SW480 (cell line): ENCODE measurements around the gene AUTS2.
"Not testable (repeated sequence)": the region's sequence is repeated elsewhere in the genome, so short reads cannot be mapped to it uniquely, and the experiment has no call there.

Experiments
- DNase-seq: peaks from one replicate; pipeline ENCODE4 v3.0.0-alpha.2; 2016; ENCODE audit warnings: low spot score

AUTS2 gene

GRCh38 chr7:69761290-69761922 is 163.1 kb downstream of the AUTS2 start:
- DNase-seq = no peak

- no peak for DNase-seq
These were observed 164.6 kb downstream of the AUTS2 start for GRCh38 chr7:69762821-69763352.

DNA sequence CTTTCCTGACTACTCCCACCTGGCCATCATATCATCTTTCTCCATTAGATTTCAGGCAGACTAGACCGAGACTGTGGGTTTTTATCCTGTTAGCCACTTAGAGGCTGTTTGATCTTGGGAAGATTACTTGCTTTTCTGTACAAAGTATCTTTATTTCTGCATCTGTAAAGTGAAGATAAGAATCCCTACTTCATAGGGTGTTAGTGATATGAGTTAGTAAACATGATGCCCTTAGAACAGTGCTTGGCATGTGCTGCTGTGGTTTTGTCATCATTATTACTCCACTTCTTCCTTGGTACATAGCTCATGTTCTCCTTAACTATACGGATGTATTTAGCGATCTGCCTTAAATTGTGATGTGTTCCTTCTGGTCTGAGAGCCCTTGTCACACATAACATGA is 165.2 kb downstream of the AUTS2 start:
- DNase-seq = no peak

GRCh38 chr7:69764147-69764546 is 165.9 kb downstream of the AUTS2 start:
- DNase-seq = no peak

- no peak for DNase-seq
These were observed 166.4 kb downstream of the AUTS2 start for GRCh38 chr7:69764681-69765080.

GRCh38 chr7:69765879-69766278 is 167.6 kb downstream of the AUTS2 start:
- no peak for DNase-seq

- DNase-seq = no peak
These were observed 170.8 kb downstream of the AUTS2 start for GRCh38 chr7:69768986-69769595.

- no peak for DNase-seq
These were observed 171.6 kb downstream of the AUTS2 start for GRCh38 chr7:69769826-69770225.

DNA sequence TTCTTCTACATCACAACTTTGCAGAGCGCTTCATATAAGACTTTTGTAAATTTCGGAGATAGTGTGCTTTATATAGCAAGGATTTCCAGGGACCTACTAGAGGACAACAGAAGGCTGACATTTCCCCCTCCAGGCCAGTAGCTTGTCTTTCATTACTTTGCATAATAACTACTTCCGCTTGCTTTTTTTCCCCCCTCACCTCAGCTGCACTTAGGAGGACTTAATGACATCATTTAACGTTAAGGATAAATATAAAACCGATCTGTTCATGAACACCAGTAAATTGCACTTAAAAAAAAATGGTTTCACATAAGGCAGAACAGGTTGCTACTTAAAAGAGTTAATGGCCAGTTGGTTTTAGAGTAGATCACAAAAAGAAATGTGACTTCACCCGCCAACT is 172.3 kb downstream of the AUTS2 start:
- no peak for DNase-seq

- no peak for DNase-seq
These were observed 174.6 kb downstream of the AUTS2 start for GRCh38 chr7:69772718-69773436.

- no peak for DNase-seq
These were observed 175.4 kb downstream of the AUTS2 start for GRCh38 chr7:69773535-69774225.

- DNase-seq = peak; percentile 25
These were observed 177.0 kb downstream of the AUTS2 start for GRCh38 chr7:69775231-69775771.

DNA sequence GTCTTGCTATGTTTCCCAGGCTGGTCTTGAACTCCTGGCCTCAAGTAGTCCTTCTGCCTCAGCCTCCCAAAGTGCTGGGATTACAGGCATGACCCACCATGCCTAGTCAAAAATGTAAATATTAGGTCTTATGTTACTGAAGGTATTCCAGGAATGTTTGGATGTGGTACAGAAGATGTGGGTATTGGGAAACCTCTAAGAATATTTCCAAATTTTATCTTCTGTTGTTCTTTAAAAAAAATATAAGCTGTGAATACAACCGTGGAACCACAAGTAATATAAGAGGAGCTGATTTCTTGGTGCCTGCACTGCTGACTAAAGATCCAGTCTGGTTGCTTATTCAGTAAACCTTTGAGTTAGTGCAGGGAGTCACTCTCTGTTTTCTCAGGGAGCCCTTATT is 178.3 kb downstream of the AUTS2 start:
- no peak for DNase-seq

DNA sequence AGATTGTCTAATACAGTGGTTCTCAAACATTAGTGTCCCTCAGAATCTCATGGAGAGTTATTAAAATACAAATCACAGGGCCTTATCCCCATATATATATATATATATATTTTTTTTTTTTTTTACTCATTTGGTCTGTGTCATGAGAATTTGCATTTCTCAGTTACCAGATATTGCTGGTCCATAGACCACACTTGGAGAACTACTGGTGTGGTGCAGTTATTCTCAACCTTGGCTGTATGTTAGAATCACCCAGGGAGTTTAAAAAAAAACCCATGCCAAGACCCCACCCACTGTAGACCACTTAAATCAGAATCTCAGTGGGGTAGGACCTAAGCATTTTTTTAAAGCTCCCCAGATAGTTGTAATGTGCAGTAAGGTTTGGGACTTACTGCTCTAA is 179.9 kb downstream of the AUTS2 start:
- DNase-seq = no peak

DNA sequence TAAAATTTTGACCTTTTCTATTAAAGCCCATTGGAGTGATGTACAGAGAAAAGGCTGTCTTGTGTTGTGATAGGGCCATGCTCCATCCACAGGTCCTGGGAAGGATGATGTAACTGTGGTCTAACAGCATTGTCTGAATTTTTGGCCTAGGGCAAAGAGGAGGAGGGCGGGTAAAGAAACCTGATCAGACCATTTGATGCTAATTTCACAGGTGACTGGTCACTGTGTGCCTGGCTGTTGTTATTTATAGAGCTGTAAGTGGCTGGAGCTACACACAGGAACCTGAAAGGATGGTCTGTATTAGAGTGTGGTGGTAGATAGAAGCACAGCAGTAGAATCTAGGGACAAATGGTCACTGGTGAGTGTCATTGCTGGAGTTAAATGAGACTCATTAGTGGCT is 182.1 kb downstream of the AUTS2 start:
- DNase-seq = peak; percentile 96

DNA sequence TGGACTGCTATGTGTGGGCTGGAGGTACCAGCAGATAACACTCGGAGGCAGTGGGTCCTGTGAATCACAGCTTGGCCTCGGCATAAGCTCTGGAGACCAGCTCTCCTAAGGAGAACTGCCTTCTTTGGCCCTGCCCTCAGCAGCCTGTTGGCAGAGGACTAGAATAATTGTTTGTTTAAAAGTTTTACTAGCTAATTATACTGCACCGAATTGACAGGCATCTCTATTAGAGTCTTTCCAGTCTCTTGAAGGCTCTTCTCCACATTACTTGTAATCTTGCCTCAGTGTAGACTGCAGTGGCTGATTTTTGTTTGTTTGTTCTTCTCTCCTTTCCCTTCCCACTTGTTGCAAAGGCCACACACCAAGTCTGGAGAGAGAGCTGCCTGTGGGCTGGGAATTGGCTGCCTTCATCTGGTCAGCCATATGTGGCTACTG is 183.2 kb downstream of the AUTS2 start:
- no peak for DNase-seq

DNA sequence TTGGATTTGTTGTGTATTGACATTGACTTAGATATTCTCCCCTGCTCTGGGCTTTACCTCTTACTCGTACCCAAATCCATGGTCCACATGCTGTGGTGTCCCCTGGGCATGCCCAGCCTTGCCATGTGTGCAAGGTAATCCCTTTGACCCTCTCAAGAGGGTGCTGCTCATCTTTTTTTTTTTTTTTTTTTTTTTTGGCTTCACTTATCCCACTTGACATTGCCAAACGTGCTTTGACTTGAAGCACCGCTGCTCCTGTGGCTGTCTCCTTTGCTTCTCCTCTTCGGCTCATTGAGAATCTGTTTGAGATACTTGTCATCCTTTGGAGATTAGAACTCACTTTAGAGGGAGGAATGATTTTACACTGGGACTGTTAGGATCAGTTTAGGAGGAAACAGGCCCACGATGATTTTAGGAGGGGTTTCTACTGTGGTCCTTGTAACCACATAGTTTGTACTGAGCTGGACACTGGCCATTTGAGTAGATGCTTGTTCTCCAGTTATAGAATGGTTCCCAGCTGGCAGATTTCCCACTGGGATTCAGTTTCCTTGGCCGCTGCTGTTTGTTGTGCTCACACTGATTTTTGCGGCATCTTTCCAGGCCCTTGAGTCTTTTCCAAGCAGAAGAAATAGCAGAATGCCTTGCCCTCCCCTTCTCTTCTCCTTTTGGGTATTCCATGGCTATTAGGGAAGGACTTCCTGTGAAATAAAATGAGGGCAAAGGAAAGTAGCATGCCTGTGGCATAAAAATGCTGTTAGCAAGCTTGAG is 184.8 kb downstream of the AUTS2 start:
- no peak for DNase-seq

DNA sequence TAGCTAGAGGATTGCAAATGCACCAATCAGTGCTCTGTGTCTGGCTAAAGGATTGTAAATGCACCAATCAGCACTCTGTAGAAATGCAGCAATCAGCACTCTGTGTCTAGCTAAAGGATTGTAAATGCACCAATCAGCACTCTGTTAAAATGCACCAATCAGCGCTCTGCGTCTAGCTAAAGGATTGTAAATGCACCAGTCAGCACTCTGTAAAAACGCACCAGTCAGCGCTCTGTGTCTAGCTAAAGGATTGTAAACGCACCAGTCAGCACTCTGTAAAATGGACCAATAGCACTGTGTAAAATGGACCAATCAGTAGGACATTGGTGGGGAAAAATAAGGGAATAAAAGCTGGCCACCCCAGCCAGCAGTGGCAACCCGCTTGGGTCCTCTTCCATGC is 187.9 kb downstream of the AUTS2 start:
- DNase-seq = not testable (repeated sequence)

GRCh38 chr7:69786730-69787395 is 188.6 kb downstream of the AUTS2 start:
- DNase-seq = no peak

DNA sequence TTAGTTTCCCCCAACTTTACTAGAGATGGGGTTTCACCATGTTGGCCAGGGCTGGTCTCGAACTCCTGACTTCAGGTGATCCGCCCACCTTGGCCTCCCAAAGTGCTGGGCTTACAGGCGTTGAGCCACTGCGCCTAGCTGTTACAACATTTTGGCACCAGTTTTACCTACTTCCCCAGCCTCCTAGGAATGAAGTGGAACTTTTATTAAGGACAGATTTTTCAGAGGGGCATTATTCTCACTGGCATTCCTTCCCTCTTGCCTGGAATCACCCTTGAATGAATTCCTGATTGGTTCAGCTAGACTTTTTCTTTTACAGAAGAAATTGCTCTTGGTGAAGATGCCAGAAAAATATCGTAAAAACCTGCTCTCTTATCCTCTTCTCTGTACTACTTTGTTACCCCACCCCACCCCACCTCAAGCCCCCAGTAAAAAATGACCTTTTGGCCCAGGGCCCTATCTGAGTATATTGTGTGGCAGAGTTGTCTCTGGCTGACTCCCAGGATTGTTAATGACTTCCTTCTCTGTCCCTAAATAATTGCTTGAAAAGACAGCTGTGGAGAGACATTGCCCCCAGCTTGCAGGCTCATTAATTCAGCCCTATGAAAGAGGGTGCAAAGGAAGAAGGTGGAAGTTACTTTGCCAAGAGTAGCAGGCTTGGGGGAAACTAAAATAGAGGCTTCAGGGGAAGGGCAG is 189.6 kb downstream of the AUTS2 start:
- DNase-seq = no peak
